Renal cortical epithelial cell (primary cell): ENCODE measurements around the gene ADD1. TPM values are rescaled to one million over a fixed set of nuclear protein-coding genes. Genes with fewer than 3 reads are reported as not detected.
"Not testable (repeated sequence)": the region's sequence is repeated elsewhere in the genome, so short reads cannot be mapped to it uniquely, and the experiment has no call there.

Source experiments
- DNase-seq: peaks from one replicate; pipeline ENCODE4 v3.0.0-alpha.2; 2011; ENCODE audit warnings: low read depth
- total RNA-seq: library from RNA; depleted of rRNA; stranded (reverse); fragments of >200 nt; gene quantifications from 2 replicates; pipeline ENCODE4 v1.2.3, GENCODE V29; 2014

Gene ADD1
- total RNA-seq, 1 donor from 2014 or later, result 207 TPM

GRCh38 chr4:2886161-2886560, 42.5 kb downstream of the ADD1 start:
- DNase-seq, result no peak

- DNase-seq, result no peak
These were observed 43.0 kb downstream of the ADD1 start for GRCh38 chr4:2886622-2887021.

- DNase-seq, result no peak
These were observed 43.7 kb downstream of the ADD1 start for GRCh38 chr4:2887343-2887742.

- DNase-seq, result no peak
These were observed 45.2 kb downstream of the ADD1 start for GRCh38 chr4:2888886-2889285.

GRCh38 chr4:2891294-2891693, 47.6 kb downstream of the ADD1 start:
- DNase-seq, result peak; percentile 72

- no peak for DNase-seq
These were observed 50.1 kb downstream of the ADD1 start for GRCh38 chr4:2893772-2894171.

GRCh38 chr4:2898001-2898400, 54.4 kb downstream of the ADD1 start:
- peak; percentile 19 for DNase-seq

GRCh38 chr4:2900741-2901140, 57.1 kb downstream of the ADD1 start:
- no peak for DNase-seq

- no peak for DNase-seq
These were observed 57.5 kb downstream of the ADD1 start for GRCh38 chr4:2901186-2901585.

- DNase-seq, result no peak
These were observed 58.5 kb downstream of the ADD1 start for GRCh38 chr4:2902126-2902525.

GRCh38 chr4:2905544-2905943, 61.9 kb downstream of the ADD1 start:
- DNase-seq, result no peak

GRCh38 chr4:2906218-2906617, 62.6 kb downstream of the ADD1 start:
- DNase-seq, result no peak

- DNase-seq, result no peak
These were observed 63.6 kb downstream of the ADD1 start for GRCh38 chr4:2907226-2907625.

- DNase-seq, result no peak
These were observed 64.2 kb downstream of the ADD1 start for GRCh38 chr4:2907706-2908293.

GRCh38 chr4:2908686-2909085, 65.0 kb downstream of the ADD1 start:
- DNase-seq, result no peak

GRCh38 chr4:2909583-2909982, 65.9 kb downstream of the ADD1 start:
- no peak for DNase-seq

- DNase-seq, result no peak
These were observed 66.8 kb downstream of the ADD1 start for GRCh38 chr4:2910409-2910808.

- DNase-seq, result no peak
These were observed 68.2 kb downstream of the ADD1 start for GRCh38 chr4:2911868-2912267.

GRCh38 chr4:2913168-2913567, 69.5 kb downstream of the ADD1 start:
- no peak for DNase-seq

- DNase-seq, result no peak
These were observed 70.8 kb downstream of the ADD1 start for GRCh38 chr4:2914256-2915126.

- no peak for DNase-seq
These were observed 72.1 kb downstream of the ADD1 start for GRCh38 chr4:2915789-2916188.

- not testable (repeated sequence) for DNase-seq
These were observed 73.1 kb downstream of the ADD1 start for GRCh38 chr4:2916696-2917095.

GRCh38 chr4:2918300-2918699, 74.7 kb downstream of the ADD1 start:
- not testable (repeated sequence) for DNase-seq
